HCT116 (cell line): Measurements from ENCODE around the gene WAPL.

ENCODE experiments used
- CTCF ChIP-seq, 3 experiments: fragments of 200-600 bp in 1 of 3; sonication (generic) in 1 of 3; IDR thresholded peaks in 2 of 3; conservative IDR thresholded peaks in 1 of 3; 2 replicates each; pipeline ENCODE4 v1.5.1; 2012 to 2017; ENCODE audit warnings: low read depth in 2 of 3, low read length in 2 of 3, antibody characterized with exemption in 1 of 3, borderline replicate concordance in 1 of 3, control low read depth in 1 of 3, mild to moderate bottlenecking in 1 of 3, mixed read lengths in 1 of 3, mixed run types in 1 of 3, moderate library complexity in 1 of 3; ENCODE audit not compliant: insufficient read depth in 1 of 3
- FOSL1 ChIP-seq: IDR thresholded peaks from 2 replicates; pipeline ENCODE4 v1.6.1; 2012; ENCODE audit warnings: low read depth
- MAX ChIP-seq: IDR thresholded peaks from 2 replicates; pipeline ENCODE4 v1.6.1; 2012
- SRF ChIP-seq: IDR thresholded peaks from 2 replicates; pipeline ENCODE4 v1.6.1; 2012; ENCODE audit warnings: low read depth
- ZFX ChIP-seq: fragments of 450-650 bp; IDR thresholded peaks from 2 replicates; pipeline ENCODE4 v1.6.1; 2017

- no peak for TF ChIP-seq ZFX
- no peak for TF ChIP-seq CTCF (IDR thresholded peaks at IDR 0.05 in 2 of 3, conservative IDR thresholded peaks at IDR 0.05 in 1 of 3; ENCODE audit: borderline replicate concordance in 1 of 3, insufficient read depth in 1 of 3, low read depth in 2 of 3, low read length in 2 of 3)
- no peak for TF ChIP-seq FOSL1
- TF ChIP-seq MAX = no peak
- no peak for TF ChIP-seq SRF
Observed at GRCh38 chr10:86520871-86521677, 518 bp downstream of the WAPL start.
